OCI-LY1 (cell line): ENCODE data around the gene GPI.

ENCODE experiments used
- H2AFZ ChIP-seq: fragments of 200-600 bp; sonication (generic), shearing (Covaris generic); 2 replicates; pipeline ENCODE4 v1.6.0; 2014; ENCODE audit warnings: antibody characterized with exemption, mild to moderate bottlenecking, low read length
- H3F3A ChIP-seq: fragments of 200-600 bp; sonication (generic), shearing (Covaris generic); 2 replicates; pipeline ENCODE4 v1.6.0; 2014; ENCODE audit warnings: mild to moderate bottlenecking, antibody characterized with exemption, low read length, moderate library complexity; ENCODE audit not compliant: insufficient read depth
- H3K27ac ChIP-seq: fragments of 200-600 bp; sonication (generic); 2 replicates; pipeline ENCODE4 v1.5.1; 2014; ENCODE audit warnings: low read length, mixed run types, mild to moderate bottlenecking, low read depth; ENCODE audit not compliant: poor library complexity, severe bottlenecking
- H3K27me3 ChIP-seq: fragments of 200-600 bp; sonication (generic); 2 replicates; pipeline ENCODE4 v1.6.0; 2014; ENCODE audit warnings: antibody characterized with exemption, mild to moderate bottlenecking, low read length, moderate library complexity; ENCODE audit not compliant: insufficient read depth
- H3K36me3 ChIP-seq: fragments of 200-600 bp; sonication (generic); 2 replicates; pipeline ENCODE4 v1.6.1; 2014; ENCODE audit warnings: mild to moderate bottlenecking, antibody characterized with exemption, low read length, moderate library complexity, mixed read lengths; ENCODE audit not compliant: insufficient read depth
- H3K4me1 ChIP-seq: fragments of 200-600 bp; sonication (generic); 2 replicates; pipeline ENCODE4 v1.5.1; 2014; ENCODE audit warnings: mild to moderate bottlenecking, low read length, moderate library complexity; ENCODE audit not compliant: insufficient read depth, severe bottlenecking
- H3K4me2 ChIP-seq: fragments of 200-600 bp; sonication (generic), shearing (Covaris generic); 2 replicates; pipeline ENCODE4 v1.6.1; 2014; ENCODE audit warnings: low read length
- H3K4me3 ChIP-seq: fragments of 200-600 bp; sonication (generic); 2 replicates; pipeline ENCODE4 v1.5.1; 2014; ENCODE audit warnings: low read length, low read depth, mild to moderate bottlenecking, mixed read lengths; ENCODE audit not compliant: poor library complexity, severe bottlenecking
- H3K79me2 ChIP-seq: fragments of 200-600 bp; shearing (Covaris generic); 2 replicates; pipeline ENCODE4 v1.6.1; 2016; ENCODE audit warnings: mixed run types, low read length, mixed read lengths; ENCODE audit not compliant: insufficient read depth
- H3K9ac ChIP-seq: fragments of 200-600 bp; sonication (generic), shearing (Covaris generic); 2 replicates; pipeline ENCODE4 v1.6.1; 2014; ENCODE audit warnings: mild to moderate bottlenecking, low read length, mixed read lengths
- H3K9me2 ChIP-seq: fragments of 200-600 bp; sonication (generic), shearing (Covaris generic); 2 replicates; pipeline ENCODE4 v1.6.1; 2014; ENCODE audit warnings: low read depth, mild to moderate bottlenecking, low read length, mixed read lengths
- H3K9me3 ChIP-seq: fragments of 200-600 bp; shearing (Covaris generic); 2 replicates; pipeline ENCODE4 v1.6.1; 2014; ENCODE audit warnings: low read length, mixed read lengths
- H4K20me1 ChIP-seq: fragments of 200-600 bp; sonication (generic), shearing (Covaris generic); 2 replicates; pipeline ENCODE4 v1.6.0; 2016; ENCODE audit warnings: mild to moderate bottlenecking, low read length; ENCODE audit not compliant: insufficient read depth
- CTCF ChIP-seq: fragments of 200-600 bp; sonication (generic), shearing (Covaris generic); IDR thresholded peaks from 2 replicates; pipeline ENCODE4 v1.5.1; 2017; ENCODE audit warnings: mild to moderate bottlenecking, antibody characterized with exemption, low read length, moderate library complexity, mixed read lengths
- EZH2 ChIP-seq: fragments of 200-600 bp; sonication (generic), shearing (Covaris generic); IDR thresholded peaks from 2 replicates; pipeline ENCODE4 v1.8.0; 2017; ENCODE audit warnings: borderline replicate concordance, mixed run types, mild to moderate bottlenecking, antibody characterized with exemption, low read length, moderate library complexity, mixed read lengths

GPI gene

GRCh38 chr19:34320277-34320676 lies 44.7 kb upstream of the GPI start:
- no peaks in the 10 kb centered on the region for H3K36me3 ChIP-seq
- H3K27me3 ChIP-seq: no peaks in the 10 kb centered on the region
- H3K9ac ChIP-seq: no peak overlapping the region
- H3K4me3 ChIP-seq: no peak overlapping the region
- no peaks in the 10 kb centered on the region for H3K79me2 ChIP-seq
- no peaks in the 10 kb centered on the region for H3K9me2 ChIP-seq
- H4K20me1 ChIP-seq: no peaks in the 10 kb centered on the region
- no peak overlapping the region for H3K4me2 ChIP-seq
- H3K9me3 ChIP-seq: no peaks in the 10 kb centered on the region
- TF ChIP-seq EZH2: no peak
- TF ChIP-seq CTCF: no peak
- H2AFZ ChIP-seq: no peak overlapping the region
- no peaks in the 10 kb centered on the region for H3F3A ChIP-seq
- no peaks in the 10 kb centered on the region for H3K4me1 ChIP-seq
- no peak overlapping the region for H3K27ac ChIP-seq

GRCh38 chr19:34321735-34322134 lies 43.3 kb upstream of the GPI start:
- H3F3A ChIP-seq: no peaks in the 10 kb centered on the region
- H3K27me3 ChIP-seq: no peaks in the 10 kb centered on the region
- H3K4me1 ChIP-seq: no peaks in the 10 kb centered on the region
- no peak overlapping the region for H3K9ac ChIP-seq
- H2AFZ ChIP-seq: no peak overlapping the region
- no peak for TF ChIP-seq CTCF
- no peak for TF ChIP-seq EZH2
- no peaks in the 10 kb centered on the region for H4K20me1 ChIP-seq
- H3K27ac ChIP-seq: no peak overlapping the region
- H3K4me3 ChIP-seq: no peak overlapping the region
- H3K4me2 ChIP-seq: no peak overlapping the region
- H3K79me2 ChIP-seq: no peaks in the 10 kb centered on the region
- no peaks in the 10 kb centered on the region for H3K9me2 ChIP-seq
- H3K36me3 ChIP-seq: no peaks in the 10 kb centered on the region
- H3K9me3 ChIP-seq: no peaks in the 10 kb centered on the region

- H3K4me3 ChIP-seq: no peak overlapping the region
- H3K9me2 ChIP-seq: no peaks in the 10 kb centered on the region
- H3K4me1 ChIP-seq: no peaks in the 10 kb centered on the region
- no peak overlapping the region for H3K4me2 ChIP-seq
- H3K9ac ChIP-seq: no peak overlapping the region
- TF ChIP-seq EZH2: no peak
- no peak for TF ChIP-seq CTCF
- H3K27ac ChIP-seq: no peak overlapping the region
- no peaks in the 10 kb centered on the region for H3F3A ChIP-seq
- H3K9me3 ChIP-seq: no peaks in the 10 kb centered on the region
- peaks cover 3% of the 10 kb centered on the region for H3K36me3 ChIP-seq
- no peaks in the 10 kb centered on the region for H3K79me2 ChIP-seq
- no peaks in the 10 kb centered on the region for H4K20me1 ChIP-seq
- no peak overlapping the region for H2AFZ ChIP-seq
- H3K27me3 ChIP-seq: no peaks in the 10 kb centered on the region
Measured at GRCh38 chr19:34323433-34324204, 41.4 kb upstream of the GPI start.
